HG03097 (cell line): Measurements from ENCODE around the gene NLGN4X.

Source experiments
- ATAC-seq: cut with Tn5 transposase; IDR thresholded peaks from one replicate; pipeline ENCODE4 v1.9.1; 2021; ENCODE audit not compliant: unreplicated experiment, low FRiP score

The NLGN4X gene

DNA sequence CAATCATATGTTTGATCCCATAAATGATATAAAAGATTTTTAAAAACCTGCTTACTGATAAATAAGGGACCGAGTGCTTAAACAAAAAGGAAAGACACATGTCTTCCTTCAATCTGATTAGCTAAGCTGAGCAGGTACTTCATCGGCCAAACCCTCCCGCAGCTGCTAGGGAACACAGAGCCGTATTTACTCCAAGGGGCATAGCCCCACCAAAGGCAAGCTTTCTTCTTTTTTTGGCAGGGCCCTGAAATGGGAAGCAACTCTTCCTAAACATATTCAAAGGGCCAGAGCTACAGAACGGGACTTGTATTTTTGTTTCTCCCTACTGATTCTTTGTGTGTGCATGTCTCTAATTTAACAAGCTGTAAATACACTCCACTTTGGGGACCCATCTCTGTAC lies 337.3 kb downstream of the NLGN4X start:
- no peak for ATAC-seq

DNA sequence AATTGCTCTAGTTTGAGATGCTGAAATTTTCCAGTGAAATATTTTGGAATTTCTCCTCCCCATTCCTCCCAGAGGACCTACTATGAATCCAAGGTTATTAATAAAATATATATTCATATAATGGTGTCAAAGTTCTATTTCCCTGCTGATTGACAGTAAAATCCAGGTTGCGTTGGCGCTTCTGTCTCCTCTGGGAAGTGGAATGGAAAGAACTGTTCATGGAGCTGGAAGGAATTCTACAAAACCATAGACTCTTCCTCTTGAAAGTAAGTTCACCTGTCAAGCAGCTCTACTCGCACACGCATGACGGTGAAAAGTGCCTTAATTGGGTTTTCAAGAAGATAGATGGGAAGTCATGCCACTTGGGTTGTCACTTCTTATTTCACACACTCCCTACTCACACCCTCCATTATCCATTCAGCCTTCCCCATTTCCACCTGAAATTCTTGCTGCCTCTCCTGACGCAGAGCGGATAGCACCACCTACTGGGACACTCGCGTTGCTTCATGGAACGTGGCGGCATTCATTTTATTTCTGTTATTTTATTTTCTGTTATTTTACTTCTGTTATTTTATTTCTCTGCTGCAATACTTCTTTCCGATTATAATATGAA lies 351.6 kb downstream of the NLGN4X start:
- no peak for ATAC-seq

GRCh38 chrX:5870238-5870637 lies 358.4 kb downstream of the NLGN4X start:
- ATAC-seq: no peak

DNA sequence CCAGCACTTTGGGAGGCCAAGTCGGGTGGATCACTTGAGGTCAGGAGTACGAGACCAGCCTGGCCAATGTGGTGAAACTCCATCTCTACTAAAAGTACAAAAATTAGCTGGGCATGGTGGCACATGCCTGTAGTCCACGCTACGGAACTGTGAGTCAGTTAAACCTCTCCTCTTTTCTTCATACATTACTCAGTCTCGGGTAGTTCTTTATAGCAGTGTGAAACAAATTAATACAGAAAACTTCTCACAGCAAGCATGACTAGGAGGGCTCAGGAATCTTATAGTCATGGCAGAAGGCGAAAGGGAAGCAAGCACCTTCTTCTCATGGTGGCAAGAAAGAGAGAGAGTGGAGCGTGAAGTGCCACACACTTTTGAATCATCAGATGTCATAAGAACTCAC lies 358.9 kb downstream of the NLGN4X start:
- ATAC-seq: no peak

GRCh38 chrX:5867778-5868177 lies 360.9 kb downstream of the NLGN4X start:
- no peak for ATAC-seq

DNA sequence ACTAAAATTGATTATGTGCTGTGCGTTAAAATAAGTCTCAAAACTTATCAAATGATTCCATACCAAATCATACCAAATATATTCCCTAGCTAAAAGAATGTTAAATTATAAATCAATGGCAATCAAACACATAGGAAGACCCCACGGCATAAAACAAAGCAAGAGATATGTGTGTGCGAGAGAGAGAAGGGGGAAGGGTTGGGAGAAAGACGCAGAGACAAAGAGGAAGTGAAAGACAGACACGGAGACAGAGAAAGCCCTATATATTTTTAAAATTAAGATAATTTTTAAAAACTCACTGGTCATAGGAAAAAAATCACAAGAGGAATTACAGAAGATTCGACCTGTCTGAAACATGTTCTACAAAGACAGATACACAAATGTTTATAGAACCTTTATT lies 371.4 kb downstream of the NLGN4X start:
- ATAC-seq: no peak

DNA sequence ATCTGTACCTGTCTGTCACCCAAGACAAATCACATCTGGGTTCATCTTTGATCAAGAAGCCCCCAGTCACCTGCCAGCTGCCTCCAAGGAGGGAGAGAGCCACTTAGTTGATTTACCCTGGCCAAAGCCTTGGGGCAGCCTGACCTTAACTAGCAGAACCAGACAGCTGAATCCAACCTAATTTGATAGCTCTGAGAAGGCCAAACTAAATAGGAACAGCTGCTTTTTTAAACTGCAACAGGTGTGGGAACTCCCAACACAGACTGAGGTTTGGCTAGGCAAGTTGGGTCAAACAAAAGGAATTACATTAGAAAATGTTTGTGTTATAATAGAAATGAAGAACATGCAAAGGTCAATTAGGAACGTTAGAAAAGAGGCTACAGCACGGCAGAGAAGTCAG lies 375.7 kb downstream of the NLGN4X start:
- no peak for ATAC-seq

DNA sequence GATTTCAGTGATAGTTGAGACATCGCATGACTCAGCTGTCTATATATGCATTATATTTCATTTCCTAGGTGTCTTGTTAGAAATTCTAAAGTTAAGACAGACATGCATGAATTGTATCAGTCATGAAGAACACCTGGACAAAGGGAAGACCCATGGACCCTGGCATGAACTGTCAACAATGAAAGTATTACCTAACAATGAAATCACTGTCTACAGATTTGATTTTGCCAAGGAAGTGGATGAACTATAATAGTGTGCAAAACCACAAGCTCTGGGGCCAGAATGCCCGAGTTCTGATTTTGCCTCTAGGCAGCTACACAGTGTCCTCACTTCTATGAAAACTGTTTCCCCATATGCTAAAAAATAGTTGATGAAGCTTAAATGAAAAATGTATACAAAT lies 386.1 kb downstream of the NLGN4X start:
- ATAC-seq: no peak
